Activated T-cell treated with anti-CD3 and anti-CD28 coated beads, Interleukin-2, amount 50 U/mL, for 24 hours (primary cell): ENCODE results near the gene CRB2.

Experiments used
- DNase-seq: peaks from one replicate; pipeline ENCODE4 v3.0.0-alpha.2; 2020
- H3K27ac Mint-ChIP-seq: 2 replicates; pipeline ENCODE4 v1.8.0; 2020; ENCODE audit warnings: mild to moderate bottlenecking, mixed read lengths
- H3K27me3 Mint-ChIP-seq: 2 replicates; pipeline ENCODE4 v1.8.0; 2020; ENCODE audit warnings: mixed read lengths
- H3K36me3 Mint-ChIP-seq: 2 replicates; pipeline ENCODE4 v1.8.0; 2020; ENCODE audit warnings: low read depth, mixed read lengths
- H3K4me1 Mint-ChIP-seq: 2 replicates; pipeline ENCODE4 v1.8.0; 2020; ENCODE audit warnings: low read depth, mixed read lengths
- H3K4me3 Mint-ChIP-seq: 2 replicates; pipeline ENCODE4 v1.8.0; 2020; ENCODE audit warnings: mild to moderate bottlenecking, moderate library complexity, mixed read lengths
- H3K9me3 Mint-ChIP-seq: 2 replicates; pipeline ENCODE4 v1.8.0; 2020; ENCODE audit warnings: mixed read lengths

Gene CRB2

GRCh38 chr9:123425836-123426365 is 69.9 kb downstream of the CRB2 start:
- no peak for DNase-seq
- Mint-ChIP-seq H3K9me3 (no peaks in the 10 kb centered on the region), H3K27ac (no peak overlapping the region), H3K27me3 (no peaks in the 10 kb centered on the region), H3K4me1 (no peaks in the 10 kb centered on the region), H3K36me3 (peaks cover 32% of the 10 kb centered on the region), H3K4me3 (no peak overlapping the region)

- DNase-seq = no peak
- Mint-ChIP-seq H3K36me3 (peaks cover 36% of the 10 kb centered on the region), H3K9me3 (no peaks in the 10 kb centered on the region), H3K4me3 (no peak overlapping the region), H3K27ac (no peak overlapping the region), H3K4me1 (no peaks in the 10 kb centered on the region), H3K27me3 (no peaks in the 10 kb centered on the region)
These were observed 70.4 kb downstream of the CRB2 start for GRCh38 chr9:123426406-123426805.
